Ovary (tissue), 9 donors: ENCODE results near the gene IGFBP7. TPM values are rescaled to one million over a fixed set of nuclear protein-coding genes. Genes with fewer than 3 reads are reported as not detected.

Experiments used
- DNase-seq, 5 donors: peaks; one replicate each; pipeline ENCODE4 v3.0.0-alpha.2; 2019 to 2020
- H3K27ac ChIP-seq, 2 donors: fragments of 200-600 bp; one replicate each; pipeline versions ENCODE4 v1.5.1 to v1.8.0; 2019 to 2022
- H3K27me3 ChIP-seq: fragments of 200-600 bp; one replicate; pipeline ENCODE4 v1.8.0; 2022
- H3K36me3 ChIP-seq: fragments of 200-600 bp; sonication (generic); one replicate; pipeline ENCODE4 v1.5.1; 2019
- H3K4me1 ChIP-seq: one replicate; pipeline ENCODE4 v1.8.1; 2013; ENCODE audit warnings: mild to moderate bottlenecking, moderate library complexity; ENCODE audit not compliant: insufficient read depth
- H3K4me3 ChIP-seq: fragments of 200-600 bp; sonication (generic); one replicate; pipeline ENCODE4 v1.5.1; 2017
- H3K9me3 ChIP-seq, 2 donors: fragments of 200-600 bp in 1 of 2; sonication (generic) in 1 of 2; one replicate each; pipeline versions ENCODE4 v1.5.1 to v1.8.1; 2013 to 2019; ENCODE audit warnings: mild to moderate bottlenecking in 1 of 2, moderate library complexity in 1 of 2
- CTCF ChIP-seq, 3 donors: fragments of 450-650 bp in 2 of 3; fragments of 200-600 bp in 1 of 3; IDR thresholded peaks; one replicate each; pipeline versions ENCODE4 v1.5.1 to v1.8.0; 2016 to 2022; ENCODE audit warnings: antibody characterized with exemption in 3 of 3, mild to moderate bottlenecking in 1 of 3
- EP300 ChIP-seq: sonication (generic); formaldehyde crosslinking; IDR thresholded peaks from one replicate; pipeline ENCODE4 v1.6.1; 2017; ENCODE audit warnings: antibody characterized with exemption
- POLR2A ChIP-seq: fragments of 450-650 bp; IDR thresholded peaks from one replicate; pipeline ENCODE4 v1.6.1; 2017; ENCODE audit warnings: antibody characterized with exemption, mild to moderate bottlenecking, moderate library complexity
- WGBS, 3 donors: extraction: QIAGEN DNeasy Blood & Tissue Kit in 1 of 3; methylation state at CpG; one replicate each; pipeline versions ENCODE4 v1.1.5 to v1.1.7; 2013 to 2017; 5-methylcytosine and 5-hydroxymethylcytosine counted together
- intact Hi-C, 4 donors: fragments of 100-400 bp; cut with DNase I; formaldehyde crosslinking; loops; one replicate each; pipeline versions ENCODE4 v1.11.0 to v1.15.1; 2022 to 2023
- polyA plus RNA-seq, 2 donors: library from polyadenylated mRNA; stranded (reverse); fragments of 200-250 nt in 1 of 2; fragments of 350-450 nt in 1 of 2; fragmentation: Illumina TruSeq in 1 of 2; extraction: RNeasy Lipid Tissue Mini Kit (QIAGEN cat#74804) in 1 of 2; gene quantifications; one replicate each; pipeline ENCODE4 v1.2.3, GENCODE V29; 2013 to 2014
- total RNA-seq, 7 donors: library from RNA; depleted of rRNA in 2 of 7; stranded (reverse); fragments of >200 nt in 2 of 7; fragmentation: NEBNext Ultra II Directional in 3 of 7; extraction: Animal tissue kit (Norgen Biotek cat#: 25700) in 3 of 7; gene quantifications; one replicate each; pipeline versions ENCODE4 v1.1.0 to v1.2.4, GENCODE V29; 2016 to 2023
- donor health status: DM: no; HTN: no; CAD: no; lungs with moderate emphysema.
- donor health status: DM: no; HTN: no; CAD: no.
- donor health status: Bipolar disorder and iron deficiency.
- donor health status: DM: yes; HTN: yes; CAD: no.
- donor health status: DM: no; HTN: no; CAD: no.
- donor health status: DM: yes; HTN: yes; CAD: no.

The IGFBP7 gene
- total and polyA plus RNA-seq, 9 donors, result 96.8 to 4,468 (median 359) TPM

DNA sequence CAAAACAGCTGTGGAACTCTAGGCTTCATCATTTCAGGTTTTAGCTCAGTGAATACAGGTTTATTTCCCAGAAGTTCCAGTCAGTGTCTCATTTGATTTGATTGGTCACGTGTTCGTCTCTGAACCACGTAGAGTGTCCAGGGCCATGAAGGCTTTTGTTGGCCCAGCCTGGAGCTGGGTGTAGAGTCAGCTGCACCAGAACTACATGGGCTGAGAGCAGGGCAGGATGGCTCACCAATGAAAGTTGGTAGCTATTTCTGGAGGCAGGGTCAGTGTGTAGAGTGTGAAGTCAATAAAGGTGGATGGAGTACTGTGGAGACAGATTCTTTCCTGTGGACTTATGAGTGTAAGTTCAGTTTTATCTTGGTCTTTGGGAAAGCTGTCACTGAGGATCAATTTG, 43.0 kb upstream of the IGFBP7 start:
- no peak for DNase-seq
- no peak for TF ChIP-seq EP300
- no peak for TF ChIP-seq CTCF (IDR thresholded peaks at IDR 0.05)
- no peak for TF ChIP-seq POLR2A
- H3K9me3 ChIP-seq, result no peaks in the 10 kb centered on the region
- H3K27ac ChIP-seq, result no peak overlapping the region
- H3K27me3 ChIP-seq, result no peaks in the 10 kb centered on the region
- intact Hi-C loops, result no loop called here
- H3K4me1 ChIP-seq, result no peaks in the 10 kb centered on the region
- H3K4me3 ChIP-seq, result no peak overlapping the region
- whole genome bisulfite sequencing, 3 donors, result 85 to 91% (median 90%) methylated on average over 3 of the region's 3 CpGs
- H3K36me3 ChIP-seq, result no peaks in the 10 kb centered on the region

- no peak for TF ChIP-seq EP300
- TF ChIP-seq CTCF (IDR thresholded peaks at IDR 0.05), result no peak
- TF ChIP-seq POLR2A, result no peak
- 82 to 91% (median 86%) methylated on average over 8 of the region's 8 CpGs for WGBS, 3 donors
- Histone ChIP-seq H3K4me3 (no peak overlapping the region), H3K27ac (no peak overlapping the region), H3K4me1 (no peaks in the 10 kb centered on the region), H3K27me3 (no peaks in the 10 kb centered on the region), H3K36me3 (no peaks in the 10 kb centered on the region), H3K9me3 (no peaks in the 10 kb centered on the region)
- intact Hi-C loops, result no loop called here
- DNase-seq, result no peak
These were observed 41.3 kb upstream of the IGFBP7 start for GRCh38 chr4:57151481-57151880.

- no peak for TF ChIP-seq CTCF (IDR thresholded peaks at IDR 0.05)
- no peak for TF ChIP-seq EP300
- no peak for TF ChIP-seq POLR2A
- WGBS, 3 donors, result 82 to 85% (median 84%) methylated on average over 2 of the region's 2 CpGs
- H3K36me3 ChIP-seq, result no peaks in the 10 kb centered on the region
- H3K4me1 ChIP-seq, result no peaks in the 10 kb centered on the region
- H3K27ac ChIP-seq, result no peak overlapping the region
- no peaks in the 10 kb centered on the region for H3K27me3 ChIP-seq
- no peaks in the 10 kb centered on the region for H3K9me3 ChIP-seq
- no peak overlapping the region for H3K4me3 ChIP-seq
- intact Hi-C loops, result no loop called here
- no peak for DNase-seq
These were observed 39.6 kb upstream of the IGFBP7 start for GRCh38 chr4:57149833-57150232.

GRCh38 chr4:57148831-57149505, 38.8 kb upstream of the IGFBP7 start:
- no peak for TF ChIP-seq CTCF (IDR thresholded peaks at IDR 0.05)
- no peak for TF ChIP-seq EP300
- no peak for TF ChIP-seq POLR2A
- no peak overlapping the region for H3K27ac ChIP-seq
- no peaks in the 10 kb centered on the region for H3K27me3 ChIP-seq
- no peak overlapping the region for H3K4me3 ChIP-seq
- intact Hi-C loops, result no loop called here
- 57 to 71% (median 68%) methylated on average over 1 of the region's 1 CpG for WGBS, 3 donors
- H3K36me3 ChIP-seq, result no peaks in the 10 kb centered on the region
- no peaks in the 10 kb centered on the region for H3K9me3 ChIP-seq
- DNase-seq, result no peak
- no peaks in the 10 kb centered on the region for H3K4me1 ChIP-seq
